Measurements from ENCODE around the gene CFDP1. TPM values are rescaled to one million over a fixed set of nuclear protein-coding genes. Genes with fewer than 3 reads are reported as not detected.

The CFDP1 gene
- polyA plus RNA-seq, 4 donors = 108 to 390 (median 236) TPM

DNA sequence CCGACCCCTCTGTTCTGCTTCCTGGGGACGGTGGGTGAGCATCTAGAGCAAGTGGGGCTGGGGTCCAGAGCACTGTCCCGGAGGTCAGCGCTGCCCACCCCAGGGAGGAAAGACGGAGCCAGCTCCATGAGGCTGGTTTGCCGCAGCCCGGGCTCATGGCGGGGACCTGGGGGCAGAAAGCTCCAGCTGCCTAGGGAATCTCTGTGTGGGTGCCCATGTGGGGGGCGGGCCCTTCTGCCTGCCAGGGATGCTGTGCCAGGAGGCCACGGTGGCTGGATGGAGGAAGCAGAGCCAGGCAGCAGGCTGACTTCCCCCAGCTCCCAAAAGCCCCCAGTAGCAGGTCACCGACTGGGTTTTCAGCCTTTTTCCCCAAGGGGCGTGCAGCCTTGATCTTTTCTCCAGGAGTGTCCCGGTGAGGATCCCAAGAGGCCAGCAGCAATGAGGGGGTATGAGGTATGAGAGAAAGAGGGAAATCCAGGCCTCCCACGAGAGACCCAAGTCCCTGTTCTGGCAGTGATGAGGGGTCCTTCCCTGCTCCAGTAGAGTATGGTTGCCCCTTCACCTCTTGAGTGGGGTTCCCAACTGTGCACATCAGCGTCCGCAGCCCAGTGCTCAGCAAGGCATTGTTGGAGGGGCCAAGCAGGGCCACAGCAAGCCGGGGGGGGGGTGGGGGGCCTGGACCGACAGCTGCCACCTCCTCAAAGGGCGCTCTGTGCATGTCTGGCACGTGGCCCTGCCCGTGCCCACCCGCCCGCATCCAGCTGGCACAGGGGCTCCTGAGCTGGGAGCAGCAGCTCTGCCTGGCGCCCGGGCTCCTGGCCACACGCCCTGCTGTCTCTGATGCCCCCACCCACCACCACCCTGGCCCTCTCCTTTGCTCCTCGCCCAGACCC, 166.3 kb downstream of the CFDP1 start:
- FAIRE-seq = no peak
- Histone ChIP-seq H3K4me3 (ENCODE audit: low read depth in 1 of 3, low read length in 3 of 3) (no peak overlapping the region), H3K27me3 (ENCODE audit: control insufficient read depth in 3 of 3, insufficient read depth in 3 of 3, low read length in 3 of 3) (peaks cover 0 to 3% (median 0%) of the 10 kb centered on the region in 3 donors), H3K9me3 (ENCODE audit: control insufficient read depth in 2 of 2, insufficient read depth in 1 of 2, low read depth in 1 of 2, low read length in 1 of 2) (no peaks in the 10 kb centered on the region), H3K4me1 (ENCODE audit: control insufficient read depth in 3 of 3, insufficient read depth in 2 of 3, low read depth in 1 of 3, low read length in 2 of 3) (peaks cover 0 to 45% (median 8%) of the 10 kb centered on the region in 3 donors), H3K36me3 (ENCODE audit: control insufficient read depth in 3 of 3, insufficient read depth in 2 of 3, low read depth in 1 of 3, low read length in 3 of 3) (peaks cover 0 to 29% (median 0%) of the 10 kb centered on the region in 3 donors), H3K27ac (ENCODE audit: low read depth in 1 of 3, low read length in 2 of 3) (peak overlapping the region in 1 of 3 donors; percentile 27)
- WGBS, 3 donors = 64 to 74% (median 71%) methylated on average over 21 to 27 of the region's 27 CpGs
- no peak for DNase-seq

DNA sequence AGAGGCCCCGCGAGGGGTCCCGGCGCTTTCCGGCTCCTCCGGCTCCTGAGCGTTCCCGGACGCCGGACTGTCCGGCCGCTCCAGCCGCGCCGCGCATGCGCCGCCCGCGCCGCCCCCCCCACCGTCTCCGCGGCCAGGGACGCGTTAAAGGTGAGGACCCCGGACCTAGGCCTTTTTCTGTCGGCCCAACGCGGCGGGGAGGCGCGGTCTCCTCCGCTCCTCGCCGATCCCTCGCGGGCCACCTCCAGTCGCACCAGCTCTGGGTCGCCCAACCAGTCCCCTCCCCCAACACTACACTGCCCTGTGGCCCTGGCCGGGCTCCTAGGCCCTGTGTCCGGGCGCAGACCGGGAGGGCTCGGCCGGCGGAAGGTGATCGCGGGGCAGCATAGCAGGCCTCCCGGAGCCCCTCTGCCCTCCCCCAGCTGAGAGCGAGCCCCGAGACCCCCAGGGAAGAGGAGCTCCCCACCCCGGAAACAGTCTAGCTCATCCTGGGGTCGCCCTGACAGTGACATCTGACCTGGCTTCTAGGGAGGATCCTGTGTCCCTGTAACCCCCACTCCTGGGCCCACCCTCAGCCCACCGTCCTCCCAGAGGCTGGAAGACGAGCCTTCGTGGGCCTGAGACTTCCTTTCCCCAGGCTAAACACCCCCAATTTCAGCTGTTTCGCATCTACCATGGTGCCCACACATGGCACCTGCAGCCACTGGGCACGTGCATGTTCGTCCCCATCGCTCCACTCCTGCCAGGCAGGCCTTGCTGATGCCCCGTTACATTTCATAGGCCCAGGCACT, 167.2 kb downstream of the CFDP1 start:
- FAIRE-seq (no peak), DNase-seq (peak; percentile 48 to 85)
- Histone ChIP-seq H3K27me3 (ENCODE audit: control insufficient read depth in 3 of 3, insufficient read depth in 3 of 3, low read length in 3 of 3) (no peaks in the 10 kb centered on the region), H3K4me3 (ENCODE audit: low read depth in 1 of 3, low read length in 3 of 3) (peak overlapping the region; percentile 83 to 98 (median 93)), H3K9me3 (ENCODE audit: control insufficient read depth in 2 of 2, insufficient read depth in 1 of 2, low read depth in 1 of 2, low read length in 1 of 2) (no peaks in the 10 kb centered on the region), H3K4me1 (ENCODE audit: control insufficient read depth in 3 of 3, insufficient read depth in 2 of 3, low read depth in 1 of 3, low read length in 2 of 3) (peaks cover 2 to 54% (median 11%) of the 10 kb centered on the region in 3 donors), H3K27ac (ENCODE audit: low read depth in 1 of 3, low read length in 2 of 3) (peak overlapping the region; percentile 83 to 87 (median 85)), H3K36me3 (ENCODE audit: control insufficient read depth in 3 of 3, insufficient read depth in 2 of 3, low read depth in 1 of 3, low read length in 3 of 3) (peaks cover 0 to 37% (median 0%) of the 10 kb centered on the region in 3 donors)
- WGBS, 3 donors = 10 to 31% (median 13%) methylated on average over 22 to 62 of the region's 62 CpGs

DNA sequence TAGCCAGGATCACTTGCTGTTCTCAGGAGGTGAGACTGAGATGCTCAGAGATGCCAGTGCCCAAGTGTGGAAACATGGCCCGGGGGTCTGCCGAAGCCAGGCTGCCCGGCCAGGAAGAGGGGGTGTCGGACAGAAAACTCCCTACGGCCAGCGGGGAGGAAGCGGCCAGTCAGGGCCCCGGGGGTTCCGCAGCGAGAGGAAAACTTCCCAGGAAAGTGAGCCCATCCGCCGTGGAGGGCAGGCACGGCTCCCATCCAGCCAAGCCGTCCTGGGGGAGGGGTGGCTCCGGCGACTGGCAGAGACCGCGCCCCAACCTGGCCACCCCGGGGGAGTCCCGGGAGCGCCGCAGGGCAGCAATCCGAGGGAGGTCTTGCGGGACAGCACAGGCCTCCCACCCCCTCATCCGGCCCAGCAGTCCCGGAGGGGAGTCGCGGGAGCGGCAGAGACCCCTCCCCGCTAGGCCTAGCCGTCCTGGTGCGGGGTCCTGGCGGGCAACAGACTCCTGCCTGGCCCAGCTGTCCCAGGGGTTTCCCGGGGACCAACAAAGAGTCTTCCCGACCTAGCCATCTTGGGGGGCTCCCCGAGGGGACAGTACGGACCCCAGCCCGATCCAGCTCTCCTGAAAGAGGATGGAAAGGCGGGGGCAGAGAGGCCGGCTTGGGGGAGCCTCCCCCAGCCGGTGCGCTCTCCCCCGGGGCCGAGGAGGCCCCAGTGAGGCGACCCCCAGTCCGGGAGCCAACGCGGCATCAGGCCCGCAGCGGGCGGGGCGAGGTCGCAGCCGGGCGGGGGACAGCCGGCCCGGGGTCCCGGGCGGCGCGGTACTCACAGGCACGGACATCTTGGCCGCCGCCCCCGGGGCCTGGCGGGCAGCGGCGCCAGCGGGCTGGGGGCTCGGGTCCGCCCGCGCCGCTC, 168.0 kb downstream of the CFDP1 start:
- DNase-seq (peak; percentile 66 to 78), FAIRE-seq (no peak)
- H3K36me3 ChIP-seq (ENCODE audit: control insufficient read depth in 3 of 3, insufficient read depth in 2 of 3, low read depth in 1 of 3, low read length in 3 of 3) = peaks cover 0 to 39% (median 0%) of the 10 kb centered on the region in 3 donors
- no peaks in the 10 kb centered on the region for H3K9me3 ChIP-seq (ENCODE audit: control insufficient read depth in 2 of 2, insufficient read depth in 1 of 2, low read depth in 1 of 2, low read length in 1 of 2)
- peak overlapping the region; percentile 83 to 98 (median 93) for H3K4me3 ChIP-seq (ENCODE audit: low read depth in 1 of 3, low read length in 3 of 3)
- H3K27me3 ChIP-seq (ENCODE audit: control insufficient read depth in 3 of 3, insufficient read depth in 3 of 3, low read length in 3 of 3) = no peaks in the 10 kb centered on the region
- H3K4me1 ChIP-seq (ENCODE audit: control insufficient read depth in 3 of 3, insufficient read depth in 2 of 3, low read depth in 1 of 3, low read length in 2 of 3) = peaks cover 2 to 58% (median 11%) of the 10 kb centered on the region in 3 donors
- WGBS, 3 donors = 1 to 7% (median 4%) methylated on average over 38 to 74 of the region's 74 CpGs
- H3K27ac ChIP-seq (ENCODE audit: low read depth in 1 of 3, low read length in 2 of 3) = peak overlapping the region; percentile 85 to 87 (median 85)

DNA sequence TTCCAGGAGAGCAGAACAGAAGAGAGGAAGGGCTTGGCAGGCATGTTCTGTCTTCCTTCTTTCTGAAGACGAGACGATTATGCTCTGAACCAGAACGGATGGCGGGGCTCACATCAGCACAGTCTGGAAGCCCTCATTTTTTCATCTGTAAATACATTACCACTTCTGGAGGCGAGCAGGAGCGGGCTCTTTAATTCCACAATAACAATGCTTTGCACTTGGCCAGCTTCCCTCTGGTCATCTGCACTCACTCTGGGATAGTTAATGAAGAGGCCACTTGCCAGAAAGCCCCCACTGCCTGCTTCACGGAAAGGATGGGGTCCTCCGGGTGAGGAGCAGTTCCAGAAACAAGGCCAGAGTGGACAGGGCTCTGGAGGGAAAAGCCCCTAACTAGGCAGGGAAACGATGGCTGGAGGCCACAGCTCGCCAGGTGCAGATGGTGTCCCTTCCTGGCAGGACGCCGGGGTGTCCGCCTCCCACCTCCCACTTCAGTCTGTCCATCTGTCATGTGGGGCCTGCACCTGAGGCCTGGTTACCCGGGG, 168.8 kb downstream of the CFDP1 start:
- H3K36me3 ChIP-seq (ENCODE audit: control insufficient read depth in 3 of 3, insufficient read depth in 2 of 3, low read depth in 1 of 3, low read length in 3 of 3) = peaks cover 0 to 39% (median 0%) of the 10 kb centered on the region in 3 donors
- WGBS, 3 donors = 37 to 59% (median 57%) methylated on average over 14 of the region's 14 CpGs
- H3K9me3 ChIP-seq (ENCODE audit: control insufficient read depth in 2 of 2, insufficient read depth in 1 of 2, low read depth in 1 of 2, low read length in 1 of 2) = no peaks in the 10 kb centered on the region
- peak overlapping the region; percentile 83 to 98 (median 93) for H3K4me3 ChIP-seq (ENCODE audit: low read depth in 1 of 3, low read length in 3 of 3)
- no peak for FAIRE-seq
- H3K27ac ChIP-seq (ENCODE audit: low read depth in 1 of 3, low read length in 2 of 3) = peak overlapping the region; percentile 61 to 87 (median 85)
- H3K27me3 ChIP-seq (ENCODE audit: control insufficient read depth in 3 of 3, insufficient read depth in 3 of 3, low read length in 3 of 3) = no peaks in the 10 kb centered on the region
- peaks cover 2 to 58% (median 11%) of the 10 kb centered on the region in 3 donors for H3K4me1 ChIP-seq (ENCODE audit: control insufficient read depth in 3 of 3, insufficient read depth in 2 of 3, low read depth in 1 of 3, low read length in 2 of 3)
- peak in 1 of 2 donors; percentile 51 for DNase-seq

DNA sequence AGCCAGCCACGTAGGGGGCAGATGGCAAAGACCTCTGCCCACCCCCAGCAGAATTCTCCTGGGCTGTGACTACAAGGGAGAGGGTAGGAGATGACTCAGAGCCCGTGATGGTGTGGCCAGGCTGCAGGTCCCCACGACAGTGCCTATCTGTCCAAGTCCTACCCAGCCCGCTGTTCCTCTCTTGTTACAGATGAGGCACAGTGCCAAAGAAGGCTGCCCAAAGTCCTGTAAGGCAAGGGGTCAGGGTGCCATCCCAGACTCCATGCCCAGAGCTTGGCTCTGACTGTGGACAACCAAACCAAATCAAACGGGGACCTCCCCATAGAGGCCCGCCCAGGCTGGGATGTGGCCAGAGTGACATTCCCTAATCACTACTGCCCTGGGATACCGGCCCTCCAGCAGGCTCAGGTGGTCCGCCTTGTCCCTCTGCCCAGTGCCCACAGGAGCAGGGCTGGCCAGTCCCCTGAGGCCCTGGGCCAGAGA, 169.3 kb downstream of the CFDP1 start:
- Histone ChIP-seq H3K36me3 (ENCODE audit: control insufficient read depth in 3 of 3, insufficient read depth in 2 of 3, low read depth in 1 of 3, low read length in 3 of 3) (peaks cover 0 to 39% (median 0%) of the 10 kb centered on the region in 3 donors), H3K27me3 (ENCODE audit: control insufficient read depth in 3 of 3, insufficient read depth in 3 of 3, low read length in 3 of 3) (no peaks in the 10 kb centered on the region), H3K27ac (ENCODE audit: low read depth in 1 of 3, low read length in 2 of 3) (peak overlapping the region; percentile 40 to 85 (median 61)), H3K4me3 (ENCODE audit: low read depth in 1 of 3, low read length in 3 of 3) (peak overlapping the region in 2 of 3 donors; percentile 93 to 98), H3K4me1 (ENCODE audit: control insufficient read depth in 3 of 3, insufficient read depth in 2 of 3, low read depth in 1 of 3, low read length in 2 of 3) (peaks cover 2 to 58% (median 11%) of the 10 kb centered on the region in 3 donors), H3K9me3 (ENCODE audit: control insufficient read depth in 2 of 2, insufficient read depth in 1 of 2, low read depth in 1 of 2, low read length in 1 of 2) (no peaks in the 10 kb centered on the region)
- FAIRE-seq (no peak), DNase-seq (peak in 1 of 2 donors; percentile 76)
- WGBS, 3 donors = 35 to 42% (median 40%) methylated on average over 8 of the region's 8 CpGs

DNA sequence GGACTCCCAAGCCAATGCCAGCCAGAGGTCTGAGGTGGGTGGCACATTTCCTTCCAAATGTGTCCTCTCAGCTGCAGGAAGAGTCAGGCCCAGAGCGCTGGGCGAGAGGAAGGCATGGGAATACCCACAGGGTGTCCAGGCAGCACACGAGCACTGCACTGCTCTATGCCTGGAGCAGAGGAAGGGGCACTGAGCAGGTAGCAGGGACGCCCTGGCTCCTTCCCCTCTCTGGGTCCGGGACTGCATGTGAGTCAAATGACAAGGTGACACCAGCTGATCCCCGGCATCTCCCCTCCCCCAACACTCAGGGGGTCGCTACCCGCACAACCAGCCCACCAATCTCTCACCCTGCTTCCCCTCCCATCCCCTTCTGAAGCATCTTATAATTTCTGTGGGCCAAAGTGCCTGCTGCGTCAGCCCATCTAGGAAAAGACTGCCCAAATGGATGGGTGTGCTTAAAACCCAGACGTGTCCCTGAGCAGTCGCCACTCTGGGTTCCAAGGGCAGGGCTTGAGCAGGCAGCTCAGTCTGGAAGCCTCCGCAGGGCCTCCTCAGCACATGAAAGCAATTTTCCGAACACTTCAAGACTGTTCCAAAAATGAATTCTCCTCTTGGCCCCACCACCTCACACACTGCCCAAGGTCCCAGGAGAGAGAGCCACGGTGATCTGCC, 169.9 kb downstream of the CFDP1 start:
- H3K27me3 ChIP-seq (ENCODE audit: control insufficient read depth in 3 of 3, insufficient read depth in 3 of 3, low read length in 3 of 3) = no peaks in the 10 kb centered on the region
- DNase-seq (no peak), FAIRE-seq (no peak)
- H3K4me1 ChIP-seq (ENCODE audit: control insufficient read depth in 3 of 3, insufficient read depth in 2 of 3, low read depth in 1 of 3, low read length in 2 of 3) = peaks cover 2 to 63% (median 11%) of the 10 kb centered on the region in 3 donors
- H3K9me3 ChIP-seq (ENCODE audit: control insufficient read depth in 2 of 2, insufficient read depth in 1 of 2, low read depth in 1 of 2, low read length in 1 of 2) = no peaks in the 10 kb centered on the region
- peaks cover 0 to 44% (median 0%) of the 10 kb centered on the region in 3 donors for H3K36me3 ChIP-seq (ENCODE audit: control insufficient read depth in 3 of 3, insufficient read depth in 2 of 3, low read depth in 1 of 3, low read length in 3 of 3)
- WGBS, 3 donors = 65 to 79% (median 79%) methylated on average over 13 to 14 of the region's 14 CpGs
- H3K27ac ChIP-seq (ENCODE audit: low read depth in 1 of 3, low read length in 2 of 3) = peak overlapping the region; percentile 21 to 85 (median 40)
- no peak overlapping the region for H3K4me3 ChIP-seq (ENCODE audit: low read depth in 1 of 3, low read length in 3 of 3)

DNA sequence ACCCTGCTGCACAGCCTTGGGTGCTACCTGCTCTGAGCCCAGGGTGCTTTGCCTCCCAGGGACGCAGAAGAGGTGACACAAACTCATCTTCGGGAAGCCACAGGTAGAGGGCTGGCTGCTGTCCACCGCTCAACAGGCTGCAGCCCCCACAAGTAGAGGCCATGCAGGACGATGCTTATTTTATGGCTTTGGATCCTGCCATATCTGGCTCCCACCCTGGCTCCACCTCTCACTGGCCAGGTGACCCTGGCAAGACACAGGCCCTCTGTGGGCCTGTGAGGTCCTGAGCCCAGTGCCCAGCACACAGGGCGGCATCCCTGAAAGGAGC, 170.5 kb downstream of the CFDP1 start:
- Histone ChIP-seq H3K27me3 (ENCODE audit: control insufficient read depth in 3 of 3, insufficient read depth in 3 of 3, low read length in 3 of 3) (no peaks in the 10 kb centered on the region), H3K36me3 (ENCODE audit: control insufficient read depth in 3 of 3, insufficient read depth in 2 of 3, low read depth in 1 of 3, low read length in 3 of 3) (peaks cover 0 to 50% (median 0%) of the 10 kb centered on the region in 3 donors), H3K4me1 (ENCODE audit: control insufficient read depth in 3 of 3, insufficient read depth in 2 of 3, low read depth in 1 of 3, low read length in 2 of 3) (peaks cover 2 to 65% (median 11%) of the 10 kb centered on the region in 3 donors), H3K4me3 (ENCODE audit: low read depth in 1 of 3, low read length in 3 of 3) (no peak overlapping the region), H3K9me3 (ENCODE audit: control insufficient read depth in 2 of 2, insufficient read depth in 1 of 2, low read depth in 1 of 2, low read length in 1 of 2) (no peaks in the 10 kb centered on the region), H3K27ac (ENCODE audit: low read depth in 1 of 3, low read length in 2 of 3) (peak overlapping the region in 2 of 3 donors; percentile 21 to 85)
- WGBS, 3 donors = 73 to 88% (median 78%) methylated on average over 5 of the region's 5 CpGs
- DNase-seq (no peak), FAIRE-seq (no peak)

All from small intestine (tissue), 7 donors.